Measurements from ENCODE around the gene NEK7.

NEK7 gene

DNA sequence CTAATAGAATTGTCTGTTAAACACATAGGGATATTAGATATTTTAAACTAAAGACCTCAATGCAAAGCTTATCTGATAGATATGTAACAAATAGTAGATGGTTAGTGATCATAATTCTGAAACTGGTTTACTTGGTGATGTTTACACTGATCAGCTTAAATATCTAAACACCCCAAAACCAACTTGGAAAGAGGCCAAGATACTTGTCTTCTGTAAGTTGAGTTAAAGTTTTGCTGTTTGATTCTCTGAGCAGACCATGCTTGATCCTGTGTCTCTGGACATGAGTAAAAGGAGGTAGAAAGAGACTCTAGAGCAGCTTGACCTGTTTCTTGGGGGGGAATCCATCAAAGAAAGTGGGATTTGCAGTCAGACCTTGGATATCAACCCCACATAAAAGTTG is 107.5 kb downstream of the NEK7 start:
- peak; percentile 71 for DNase-seq

DNA sequence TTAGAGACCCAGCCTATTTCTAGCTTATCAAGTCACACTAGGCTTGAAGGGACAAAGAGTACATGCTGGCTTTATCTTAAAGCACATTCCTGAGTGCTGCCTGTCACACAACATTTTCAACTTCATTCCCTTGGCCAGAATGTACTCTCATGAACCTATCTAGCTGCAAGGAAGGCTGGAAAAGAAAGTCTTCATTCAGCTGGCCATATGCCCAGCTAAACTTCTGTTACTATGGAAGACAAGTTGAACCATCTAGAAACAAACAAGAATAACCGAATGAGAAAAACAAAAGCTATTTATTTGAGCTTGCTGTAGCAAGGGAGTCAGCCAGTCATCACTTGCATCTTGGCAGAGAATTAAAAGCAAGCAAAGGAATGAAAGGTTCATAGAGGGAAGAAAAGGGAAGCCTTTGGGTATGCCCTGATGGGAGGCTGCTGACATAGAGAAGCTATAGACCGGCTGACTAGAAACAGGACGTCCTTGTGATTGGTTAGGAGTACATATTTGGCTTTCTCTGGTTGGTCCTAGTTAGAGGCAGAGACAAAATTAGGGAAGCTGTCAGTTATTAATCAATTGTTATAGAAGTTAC is 108.4 kb downstream of the NEK7 start:
- DNase-seq = peak; percentile 90

DNA sequence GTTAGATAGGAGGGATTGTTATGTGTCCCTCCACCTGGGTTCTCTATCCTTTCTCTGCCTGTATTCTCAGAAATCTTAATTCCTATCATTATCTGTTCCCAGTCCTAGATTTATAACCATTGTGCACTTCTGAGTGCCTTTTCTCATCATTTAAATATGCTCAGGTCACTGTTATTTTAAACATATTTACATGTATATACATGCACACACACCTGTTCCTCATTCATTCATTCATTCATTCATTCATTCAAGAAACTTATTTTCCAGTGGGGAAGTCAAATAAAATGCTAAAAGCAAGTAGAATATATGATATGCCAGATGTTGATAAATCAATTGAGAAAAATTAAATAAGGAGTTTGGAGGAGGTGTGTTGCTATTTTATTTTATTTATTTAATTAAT is 110.3 kb downstream of the NEK7 start:
- no peak for DNase-seq

DNA sequence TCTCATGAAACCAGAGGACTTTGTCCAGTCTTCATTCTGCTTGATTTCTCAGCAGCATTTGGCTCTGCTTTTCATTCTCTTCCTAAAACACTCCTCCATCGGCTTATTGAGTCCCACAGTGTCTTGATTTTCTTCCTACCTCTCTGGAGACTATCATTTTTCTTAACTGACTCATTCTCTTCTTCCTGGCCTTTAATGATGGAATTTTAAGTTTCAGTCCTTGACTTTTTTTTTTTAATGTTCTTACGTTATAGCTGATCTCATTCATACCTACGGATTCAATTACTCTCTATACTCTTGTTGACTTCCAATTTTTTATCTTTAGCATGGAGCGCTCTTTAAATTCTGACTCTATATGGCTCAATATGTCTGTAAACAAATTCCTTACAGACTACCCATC is 111.1 kb downstream of the NEK7 start:
- DNase-seq = no peak

DNA sequence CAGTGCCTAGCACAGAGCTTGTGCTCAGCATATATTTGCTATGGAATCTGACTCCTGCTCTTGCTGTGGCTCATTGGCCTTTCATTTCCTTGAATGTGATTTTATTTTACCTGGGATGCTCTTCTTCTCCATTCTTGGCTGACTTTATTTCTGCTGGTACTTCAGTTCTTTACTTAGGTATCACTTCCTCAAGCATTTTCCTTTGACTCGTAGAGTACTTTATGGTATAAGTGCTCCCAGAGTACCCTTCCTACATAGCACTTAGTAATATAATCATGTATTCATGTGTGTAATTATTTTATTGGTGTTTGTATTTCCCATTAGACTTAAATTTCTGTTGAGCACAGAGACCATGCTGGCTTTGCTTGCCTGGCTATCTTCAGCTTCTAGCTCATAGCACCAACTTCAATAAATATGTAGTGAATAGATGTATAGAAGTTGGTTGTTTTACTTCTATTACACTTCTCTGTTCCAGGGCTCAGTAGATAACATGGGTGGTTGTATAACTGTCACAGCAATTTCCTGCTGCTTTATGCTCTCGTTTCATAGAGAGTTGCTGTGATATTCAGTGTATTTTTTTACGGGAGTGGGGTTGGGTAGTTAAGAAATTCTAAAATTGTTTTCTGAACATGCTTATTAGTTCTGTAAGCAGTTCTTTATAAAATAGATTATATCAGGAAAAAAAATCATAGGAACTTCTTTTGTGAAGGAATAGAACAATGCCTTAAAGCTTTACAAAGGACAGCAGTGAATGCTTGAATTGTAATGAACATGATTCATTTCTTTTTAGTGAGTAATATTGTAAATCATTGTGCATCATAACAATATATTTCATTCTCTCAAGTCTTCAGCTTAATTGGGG is 112.2 kb downstream of the NEK7 start:
- DNase-seq = peak; percentile 43

DNA sequence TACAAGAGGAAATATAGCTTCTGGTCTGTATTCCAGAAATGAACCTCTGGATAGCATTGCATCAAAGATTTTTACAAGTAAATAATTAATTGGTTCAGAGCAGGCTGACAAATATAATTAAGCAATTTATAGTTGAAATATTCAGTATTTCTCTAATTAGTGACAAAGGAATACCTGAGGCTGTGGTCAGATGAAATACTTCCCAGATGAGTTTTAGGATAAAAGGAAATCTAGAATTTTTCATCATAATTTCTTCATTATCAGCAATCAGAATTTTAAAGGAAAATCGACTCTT is 112.8 kb downstream of the NEK7 start:
- DNase-seq = no peak

DNA sequence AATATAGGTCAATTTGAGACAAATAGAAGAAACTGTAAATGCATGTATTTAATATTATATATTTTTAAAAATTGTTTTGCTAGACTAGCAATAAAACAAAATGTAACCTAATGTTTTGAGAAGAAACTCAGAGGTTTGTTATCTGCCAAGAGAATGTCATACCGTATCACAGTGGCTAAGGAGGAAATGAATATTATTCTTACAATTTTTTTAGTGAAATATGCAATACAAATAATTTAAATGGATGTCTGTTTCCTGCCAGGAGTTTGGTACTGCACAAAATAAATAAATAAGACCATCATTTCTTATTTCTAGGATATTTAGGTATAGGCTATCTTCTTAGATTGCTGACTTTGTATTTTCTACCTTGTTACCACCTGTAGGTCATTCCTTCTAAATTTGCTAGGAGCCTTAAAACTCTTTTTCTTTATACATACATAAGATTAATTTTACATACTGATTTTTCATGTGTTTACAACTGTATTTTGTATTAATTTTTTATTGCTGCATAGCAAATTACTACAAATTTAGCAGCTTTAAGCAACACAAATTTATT is 113.6 kb downstream of the NEK7 start:
- DNase-seq = no peak

DNA sequence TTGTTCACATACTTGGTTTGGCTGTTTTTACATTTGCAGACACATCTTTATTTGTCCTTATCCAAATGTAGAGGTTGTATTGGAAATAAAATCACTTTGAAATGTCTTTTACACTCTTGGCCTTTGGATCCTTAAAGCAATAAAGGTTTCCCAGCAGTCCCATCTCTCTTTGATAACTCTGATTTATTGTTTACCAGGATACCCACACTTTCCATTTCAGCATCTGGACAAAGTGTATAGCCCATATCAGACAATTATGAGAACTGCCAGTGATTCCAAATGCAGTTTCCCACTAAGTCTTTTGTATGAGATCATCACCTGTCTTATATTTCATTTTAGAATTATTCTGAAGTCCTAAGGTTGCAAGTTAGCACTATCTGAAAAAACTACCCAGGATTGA is 114.7 kb downstream of the NEK7 start:
- DNase-seq = no peak

DNA sequence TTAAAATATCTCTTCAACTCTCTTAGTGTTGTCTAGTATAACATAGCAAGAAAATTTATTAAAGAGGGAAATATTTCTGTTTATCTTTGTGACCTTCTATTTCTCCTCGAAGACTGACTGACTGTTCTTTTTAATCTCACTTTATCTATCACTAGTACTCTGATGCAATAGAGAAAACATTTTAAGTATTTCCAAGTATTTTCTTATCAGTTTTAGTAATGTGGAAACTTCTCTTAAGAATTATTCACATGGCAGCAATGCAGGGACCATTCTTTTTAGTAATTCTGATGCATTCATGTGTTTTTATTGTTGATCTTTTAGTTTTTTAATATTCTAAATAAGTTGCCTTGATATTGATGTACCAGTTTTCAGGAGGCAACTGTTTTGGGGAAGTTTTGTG is 115.7 kb downstream of the NEK7 start:
- DNase-seq = peak; percentile 59

DNA sequence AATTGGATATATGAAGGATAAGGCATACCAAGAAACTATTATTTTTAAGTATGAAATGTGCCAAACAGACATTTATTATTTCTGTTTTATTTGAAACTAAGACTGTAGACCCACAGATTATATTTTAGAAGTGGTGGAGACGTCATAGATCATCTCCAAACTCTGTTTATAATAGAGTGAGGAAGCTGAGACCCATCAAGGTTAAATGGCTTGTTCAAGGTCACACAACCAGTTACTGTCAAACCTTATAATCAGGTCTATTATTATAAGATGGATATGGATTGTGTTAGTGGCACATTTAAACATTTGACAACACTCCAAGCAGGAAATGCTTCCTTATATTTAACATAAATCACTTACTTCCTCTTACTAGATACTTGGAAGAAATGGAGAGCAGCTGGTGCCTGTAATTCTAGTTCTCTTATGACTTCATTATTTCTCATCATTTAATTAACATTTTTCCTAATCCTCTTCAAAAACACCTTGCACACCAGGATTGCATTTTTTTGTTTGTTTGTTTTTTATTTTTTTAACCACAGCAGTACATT is 117.0 kb downstream of the NEK7 start:
- no peak for DNase-seq

DNA sequence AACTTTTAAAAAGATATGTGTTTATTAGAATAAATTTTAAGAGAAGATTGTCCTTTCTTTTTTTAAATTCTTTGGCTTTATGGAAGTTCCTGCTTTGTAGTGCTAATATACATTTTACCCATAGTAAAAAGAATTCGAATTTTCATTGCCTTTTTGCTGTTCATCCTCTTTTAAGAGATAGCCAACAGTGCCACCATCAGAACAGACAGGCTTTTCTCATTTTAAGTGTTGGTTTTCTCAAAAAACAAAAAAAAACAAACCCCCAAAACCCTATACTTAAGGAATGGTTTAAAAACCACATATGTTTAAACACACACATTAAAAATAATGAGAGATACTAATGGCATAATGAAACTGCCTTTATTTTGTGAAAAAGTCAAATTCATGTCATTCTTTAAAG is 118.8 kb downstream of the NEK7 start:
- DNase-seq = peak; percentile 28

DNA sequence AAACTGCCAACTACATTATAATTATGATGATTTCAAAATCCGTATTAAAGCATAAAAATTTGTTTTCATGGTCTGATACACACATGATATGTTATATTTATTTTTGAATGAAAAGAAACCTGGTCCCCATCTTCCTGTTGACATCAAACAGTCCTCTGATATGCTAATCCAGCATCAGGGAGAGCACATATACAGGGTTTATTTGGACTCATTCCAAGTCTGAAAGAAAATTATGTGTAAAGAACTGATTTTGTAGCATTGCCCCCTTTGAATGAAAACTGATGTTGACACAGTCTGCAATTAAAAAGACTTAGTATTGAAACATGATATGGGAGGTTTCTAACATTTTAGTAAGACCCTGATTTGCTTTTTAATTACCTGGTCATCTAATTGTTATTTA is 119.4 kb downstream of the NEK7 start:
- no peak for DNase-seq

DNA sequence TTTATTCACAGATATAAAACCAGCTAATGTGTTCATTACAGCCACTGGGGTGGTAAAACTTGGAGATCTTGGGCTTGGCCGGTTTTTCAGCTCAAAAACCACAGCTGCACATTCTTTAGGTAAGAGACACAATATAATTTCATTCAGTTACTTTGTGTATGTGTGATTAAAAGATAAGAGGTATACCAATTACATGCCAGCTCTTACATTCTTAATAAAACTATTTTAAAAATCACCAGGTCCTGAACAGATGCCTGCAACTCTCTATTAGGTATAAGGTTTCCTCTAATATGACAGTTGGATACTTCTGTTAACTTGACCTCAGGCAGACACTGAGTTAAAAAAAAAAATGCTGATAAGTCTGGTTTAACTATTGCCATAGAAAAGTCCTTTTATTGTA is 122.1 kb downstream of the NEK7 start:
- DNase-seq = no peak

DNA sequence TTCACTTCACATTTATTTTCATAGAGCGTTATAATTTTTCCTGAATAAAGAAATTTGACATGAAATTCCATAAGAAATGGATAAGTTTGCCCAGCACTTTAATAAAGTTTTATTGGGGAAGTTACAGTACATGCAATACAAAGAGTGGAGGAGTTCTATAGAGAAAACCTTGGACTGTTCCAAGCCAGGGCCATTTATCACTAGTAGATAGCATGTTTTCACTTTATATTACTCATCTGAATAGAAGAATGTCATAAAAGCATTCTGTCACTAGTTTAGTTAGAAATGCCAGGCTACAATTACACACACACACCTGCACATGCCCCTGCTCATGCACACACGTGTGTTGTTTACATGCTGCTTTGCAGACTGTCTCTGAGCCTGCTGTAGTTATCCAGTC is 123.3 kb downstream of the NEK7 start:
- DNase-seq = no peak

DNA sequence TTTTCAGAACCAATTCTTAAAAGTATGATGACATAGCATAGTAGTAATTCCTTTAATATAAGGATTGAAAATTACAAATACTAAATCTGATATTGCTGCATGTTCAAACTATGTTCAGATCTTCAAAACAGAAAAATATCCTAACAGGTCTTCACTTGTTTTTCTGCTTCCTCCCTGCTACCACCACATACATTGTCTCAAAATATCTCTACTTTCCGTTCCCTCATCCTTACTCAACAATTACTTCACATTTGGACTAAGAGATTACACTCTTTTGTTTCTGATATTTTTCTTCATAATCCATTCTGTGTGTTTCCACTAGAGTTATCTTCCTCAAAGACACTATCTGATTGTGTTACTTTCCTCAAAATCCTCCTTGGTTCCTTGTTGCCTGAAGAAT is 125.1 kb downstream of the NEK7 start:
- DNase-seq = no peak

DNA sequence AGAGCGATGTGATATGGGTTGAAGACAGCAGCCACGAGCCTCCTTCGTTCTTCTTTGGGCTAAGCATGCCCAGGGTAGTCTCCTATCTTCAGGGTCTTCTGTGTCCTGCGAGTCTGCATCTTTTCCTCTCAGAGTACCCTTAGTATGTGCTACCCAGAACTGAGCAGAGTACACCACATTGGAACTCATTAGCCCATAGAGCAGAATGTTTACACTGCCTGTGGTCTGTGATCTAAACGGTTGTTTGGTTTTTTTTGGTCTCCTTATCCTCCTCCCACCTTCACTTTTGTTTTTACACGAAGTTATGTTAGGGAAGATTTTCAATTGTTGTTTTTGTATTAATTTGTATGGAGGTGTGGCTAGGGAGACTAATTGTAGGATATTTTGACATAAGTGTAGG is 126.4 kb downstream of the NEK7 start:
- no peak for DNase-seq

DNA sequence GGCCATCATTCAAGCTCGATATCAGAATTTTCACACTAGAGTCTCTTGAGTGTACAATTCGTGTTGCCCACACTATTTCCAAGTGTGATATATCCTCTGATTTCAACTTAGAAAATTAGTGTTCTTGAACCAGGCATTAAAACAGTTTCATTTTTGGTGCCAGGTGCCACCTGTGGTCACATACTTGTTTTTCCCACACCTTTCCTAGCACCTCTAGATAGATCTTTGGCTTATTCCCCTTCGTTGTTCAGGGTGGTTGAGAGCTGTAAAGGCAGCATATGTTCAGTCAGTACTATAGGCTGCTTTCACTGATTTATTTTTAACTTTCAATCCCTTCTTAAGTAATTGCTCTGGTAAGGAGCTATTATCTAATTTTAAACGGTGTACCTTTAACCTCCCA is 131.1 kb downstream of the NEK7 start:
- no peak for DNase-seq

DNA sequence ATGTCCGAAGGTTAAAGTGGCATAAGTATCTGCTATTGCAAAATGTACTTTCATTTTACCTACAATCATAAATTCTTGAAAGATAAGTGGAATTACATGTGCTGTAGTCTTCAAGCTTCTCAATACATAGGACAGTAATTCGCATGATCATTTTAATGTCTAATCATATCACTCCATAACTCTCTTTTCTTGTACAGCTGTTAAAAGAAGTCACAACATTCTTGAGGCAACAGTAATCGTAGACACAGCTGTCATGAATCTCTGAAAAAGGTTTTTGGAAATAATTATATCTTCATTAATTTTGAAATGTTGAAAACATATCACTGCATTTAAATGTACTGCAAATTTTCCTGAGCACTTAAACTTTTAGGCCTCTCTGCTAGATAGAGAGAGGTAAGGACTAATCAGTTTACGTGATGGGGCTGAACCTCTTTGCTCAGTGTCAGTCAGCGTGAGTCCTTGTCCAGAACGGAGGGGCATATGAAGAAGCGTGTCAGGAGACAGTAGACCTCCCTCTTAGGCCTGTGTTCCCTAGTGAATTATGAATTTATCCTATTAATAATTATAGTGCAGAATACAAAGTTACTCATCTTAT is 133.4 kb downstream of the NEK7 start:
- no peak for DNase-seq

DNA sequence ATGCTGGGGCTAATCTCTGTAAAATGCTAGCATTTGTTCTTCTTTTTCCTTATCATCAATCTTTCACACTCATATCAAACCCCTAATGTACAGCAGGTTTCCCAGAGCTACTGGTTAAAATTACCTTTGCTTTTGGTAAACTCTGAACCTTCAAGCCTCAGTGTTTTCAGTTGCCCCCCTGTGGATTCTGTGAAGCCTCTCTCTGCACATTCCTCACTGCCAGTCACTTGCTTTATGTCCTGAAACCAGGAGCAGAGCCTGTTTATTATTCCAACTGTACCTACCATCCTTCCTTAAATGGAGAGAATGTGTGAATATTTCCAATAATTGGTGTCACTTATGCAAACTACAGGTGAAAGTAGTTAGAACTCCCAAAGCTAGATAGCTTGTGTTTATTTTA is 134.2 kb downstream of the NEK7 start:
- DNase-seq = no peak

DNA sequence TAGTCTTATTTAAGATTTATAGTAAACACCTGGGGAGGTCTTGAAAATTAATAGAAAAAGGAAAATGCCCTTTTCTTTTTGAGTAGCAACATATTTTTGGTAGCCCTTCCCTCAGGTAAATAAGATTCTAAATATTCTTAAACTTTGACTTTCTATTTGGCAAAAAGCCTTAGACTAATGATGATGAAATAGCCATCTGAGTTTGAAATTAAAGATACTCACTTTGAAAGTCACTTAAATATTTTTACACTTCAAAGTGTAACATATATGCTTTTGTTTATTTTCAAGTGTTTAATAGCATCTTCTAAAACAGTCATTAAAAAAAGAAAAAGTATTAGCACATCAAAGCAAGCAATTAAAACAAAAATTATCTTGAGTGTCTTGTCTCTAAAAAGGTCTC is 135.1 kb downstream of the NEK7 start:
- DNase-seq = no peak

DNA sequence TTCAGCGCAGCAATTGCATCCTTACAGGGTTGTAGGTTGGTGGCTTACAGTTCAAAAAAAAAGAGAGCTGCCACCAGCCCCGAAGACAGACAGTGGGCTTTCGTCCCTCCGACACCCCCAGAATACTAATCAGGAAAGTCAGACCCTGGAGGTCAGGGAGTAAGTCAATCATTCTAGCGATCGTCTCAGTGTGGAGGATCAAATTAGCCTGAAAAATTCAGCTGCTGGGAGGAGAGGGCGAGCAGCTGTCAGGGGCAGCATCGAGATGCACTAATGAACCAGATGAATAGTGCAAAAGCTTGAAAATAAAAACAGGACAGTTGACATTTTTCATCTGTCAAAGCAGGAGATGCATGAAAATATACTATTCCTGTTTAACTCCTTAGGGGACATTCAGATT is 138.4 kb downstream of the NEK7 start:
- DNase-seq = no peak

DNA sequence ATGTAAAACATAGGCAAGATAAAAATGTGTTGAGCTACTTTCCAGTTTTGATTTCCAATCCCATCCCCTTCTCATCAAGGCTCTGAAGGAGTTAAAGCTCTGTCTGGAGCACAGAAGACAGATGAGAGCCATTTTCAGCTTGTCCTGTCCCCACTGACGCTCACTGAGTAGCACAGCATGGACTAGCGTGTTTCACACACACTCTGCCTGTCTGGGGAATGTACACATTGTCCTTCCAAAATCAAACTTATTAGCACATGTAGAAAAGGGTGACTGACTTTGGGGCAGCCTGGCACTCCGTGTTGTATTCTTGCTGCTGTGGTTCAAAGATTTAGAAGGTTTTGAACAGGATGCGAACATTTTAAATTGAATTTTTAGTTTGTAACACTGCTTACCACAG is 139.2 kb downstream of the NEK7 start:
- DNase-seq = no peak

DNA sequence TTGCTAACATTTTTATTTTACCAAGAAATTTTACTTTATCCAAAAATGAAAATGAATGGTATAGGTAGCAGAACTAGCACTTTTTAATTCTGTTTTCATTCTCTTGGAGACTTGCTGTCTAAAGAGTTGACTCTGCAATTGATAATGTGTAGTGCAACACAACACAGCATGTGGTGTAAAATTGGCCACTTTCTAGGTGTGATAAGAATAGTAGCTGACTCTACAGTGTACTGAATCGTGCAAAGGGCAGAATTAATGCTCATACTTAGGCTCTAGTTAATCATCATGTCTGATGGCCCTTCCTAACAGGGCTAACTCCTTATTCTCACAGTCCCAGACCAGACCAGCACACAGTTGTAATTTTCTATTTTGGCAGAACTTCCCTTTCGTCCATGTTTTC is 140.5 kb downstream of the NEK7 start:
- DNase-seq = no peak

DNA sequence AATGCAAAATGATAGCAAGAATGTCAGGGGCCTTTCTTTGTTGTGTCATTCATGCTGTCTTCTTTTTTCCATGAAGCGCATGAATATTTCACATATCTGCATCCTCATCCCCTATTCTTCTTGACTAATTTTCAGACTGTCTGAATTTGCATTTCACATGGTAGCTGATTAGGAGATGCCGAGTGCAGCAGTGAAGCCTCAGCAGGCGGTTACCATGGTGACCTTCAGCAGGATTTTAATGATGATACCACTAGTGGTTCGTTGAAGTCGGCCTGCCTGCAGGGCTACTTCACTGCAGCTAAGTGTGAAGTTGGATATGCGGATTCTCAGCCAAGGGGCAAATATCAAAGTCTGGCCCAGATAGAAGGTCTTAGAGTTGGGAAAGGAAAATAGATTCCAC is 141.8 kb downstream of the NEK7 start:
- DNase-seq = no peak

All from hematopoietic multipotent progenitor cell treated with erythropoietin and hydrocortisone succinate and interleukin-3 and kit ligand, for 6 days (in vitro differentiated cells).